Activated T-helper 9 cell treated with anti-CD3 and anti-CD28 coated beads, Interleukin-2, amount 50 U/mL, for 16 hours (primary cell): Measurements from ENCODE around the gene CBARP.

Source experiments
- DNase-seq: peaks from one replicate; pipeline ENCODE4 v3.0.0-alpha.2; 2020; ENCODE audit warnings: low read depth

Gene CBARP

DNA sequence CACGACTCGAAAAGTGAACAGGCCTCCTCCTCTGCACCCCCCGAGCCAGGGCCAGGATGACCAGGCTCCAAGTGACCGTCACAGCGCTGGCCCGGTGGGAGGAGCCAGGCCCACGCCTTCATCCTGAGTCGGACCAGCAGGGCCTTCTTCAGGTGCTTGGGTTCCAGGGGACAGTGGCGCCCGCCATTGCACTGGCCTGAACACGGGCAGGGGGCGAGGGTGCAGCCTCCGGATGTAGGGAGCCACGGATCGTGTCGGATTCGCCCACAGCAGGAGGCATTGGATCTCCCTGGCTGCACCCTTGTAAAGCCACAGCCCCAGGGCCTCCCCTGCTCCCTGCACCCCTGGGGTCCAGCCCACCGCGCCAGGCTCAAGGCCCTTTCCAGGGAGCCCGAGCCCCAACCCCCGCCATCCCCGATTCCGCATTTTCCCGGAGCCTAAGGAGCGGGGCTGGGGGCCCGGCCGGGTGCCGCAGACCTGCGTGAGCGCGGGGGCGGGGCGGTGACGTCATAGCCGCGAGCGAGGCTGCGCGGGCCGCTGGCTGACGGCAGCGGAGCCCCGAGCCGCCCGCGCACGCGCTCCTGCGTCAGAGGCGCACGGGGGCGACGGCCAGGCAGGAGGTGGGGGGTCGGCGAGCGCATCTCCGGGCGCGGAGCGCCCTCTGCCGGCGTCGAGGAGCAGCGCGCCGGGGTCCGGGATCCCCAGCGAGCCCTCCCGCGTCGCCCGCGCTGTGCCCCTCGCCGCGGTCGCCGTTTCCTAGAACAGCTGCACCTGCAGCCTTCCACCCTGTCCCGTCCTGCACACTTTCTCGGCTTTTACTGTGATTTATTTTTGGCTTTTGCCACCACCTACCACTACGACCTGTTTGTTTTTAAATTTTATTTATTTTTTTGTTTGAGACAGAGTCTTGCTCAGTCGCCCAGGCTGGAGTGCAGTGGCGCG is 2.3 kb upstream of the CBARP start:
- peak; percentile 98 for DNase-seq

- no peak for DNase-seq
Measured at GRCh38 chr19:1239420-1239795, 1.6 kb upstream of the CBARP start.

- no peak for DNase-seq
Measured at GRCh38 chr19:1238369-1239303, 831 bp upstream of the CBARP start.

DNA sequence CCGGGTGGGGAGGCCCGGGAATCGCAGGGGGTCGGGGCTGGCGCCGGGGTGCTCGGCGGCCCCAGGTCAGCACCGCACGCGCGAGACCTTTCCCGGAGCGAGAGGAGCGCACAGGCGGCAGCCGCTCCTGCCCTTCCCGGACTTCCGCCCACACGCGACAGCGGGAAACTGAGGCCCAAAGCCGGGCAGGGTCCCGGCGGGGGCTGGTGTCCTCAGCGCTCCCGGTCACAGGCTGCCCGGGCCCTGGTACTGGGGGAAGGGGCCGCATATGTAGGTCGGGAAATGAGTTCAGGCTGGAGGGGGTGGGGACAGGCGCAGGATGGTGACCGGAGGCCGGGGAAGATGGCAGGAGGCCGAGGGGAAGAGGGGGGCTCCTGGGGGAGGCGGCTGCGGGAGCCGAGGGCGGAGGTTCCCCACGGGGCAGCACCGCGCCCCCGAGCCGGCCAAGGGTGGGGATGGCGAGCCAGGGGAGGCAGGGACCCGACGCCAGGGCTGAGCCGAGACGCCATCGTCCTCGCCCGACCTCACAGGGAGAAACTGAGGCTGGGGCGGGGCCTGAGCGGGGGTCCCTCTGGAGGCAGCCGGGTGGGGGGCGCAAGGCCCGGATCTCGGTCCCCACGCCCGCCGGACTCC is 662 bp downstream of the CBARP start:
- DNase-seq, result no peak

DNA sequence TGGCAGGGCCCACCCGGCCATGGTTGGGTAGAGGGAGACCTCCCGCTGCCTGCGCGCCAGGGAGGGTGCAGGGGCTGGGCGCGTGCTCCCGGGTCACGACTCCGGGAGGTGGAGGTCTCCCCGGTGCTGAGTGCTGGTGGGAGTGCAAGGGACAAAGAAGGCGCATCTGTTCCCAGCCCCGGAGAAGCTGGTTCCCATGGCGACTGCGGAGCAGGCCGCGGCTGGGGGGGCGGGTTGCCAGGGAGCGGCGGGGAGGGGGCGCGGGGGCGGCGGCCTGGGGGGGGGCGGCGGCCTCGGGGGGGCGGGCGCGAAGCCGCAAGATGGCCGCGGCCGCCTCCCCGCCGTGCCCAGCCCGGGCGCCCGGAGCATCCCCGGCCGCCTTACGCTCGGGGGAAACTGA is 1.2 kb downstream of the CBARP start:
- DNase-seq, result no peak

DNA sequence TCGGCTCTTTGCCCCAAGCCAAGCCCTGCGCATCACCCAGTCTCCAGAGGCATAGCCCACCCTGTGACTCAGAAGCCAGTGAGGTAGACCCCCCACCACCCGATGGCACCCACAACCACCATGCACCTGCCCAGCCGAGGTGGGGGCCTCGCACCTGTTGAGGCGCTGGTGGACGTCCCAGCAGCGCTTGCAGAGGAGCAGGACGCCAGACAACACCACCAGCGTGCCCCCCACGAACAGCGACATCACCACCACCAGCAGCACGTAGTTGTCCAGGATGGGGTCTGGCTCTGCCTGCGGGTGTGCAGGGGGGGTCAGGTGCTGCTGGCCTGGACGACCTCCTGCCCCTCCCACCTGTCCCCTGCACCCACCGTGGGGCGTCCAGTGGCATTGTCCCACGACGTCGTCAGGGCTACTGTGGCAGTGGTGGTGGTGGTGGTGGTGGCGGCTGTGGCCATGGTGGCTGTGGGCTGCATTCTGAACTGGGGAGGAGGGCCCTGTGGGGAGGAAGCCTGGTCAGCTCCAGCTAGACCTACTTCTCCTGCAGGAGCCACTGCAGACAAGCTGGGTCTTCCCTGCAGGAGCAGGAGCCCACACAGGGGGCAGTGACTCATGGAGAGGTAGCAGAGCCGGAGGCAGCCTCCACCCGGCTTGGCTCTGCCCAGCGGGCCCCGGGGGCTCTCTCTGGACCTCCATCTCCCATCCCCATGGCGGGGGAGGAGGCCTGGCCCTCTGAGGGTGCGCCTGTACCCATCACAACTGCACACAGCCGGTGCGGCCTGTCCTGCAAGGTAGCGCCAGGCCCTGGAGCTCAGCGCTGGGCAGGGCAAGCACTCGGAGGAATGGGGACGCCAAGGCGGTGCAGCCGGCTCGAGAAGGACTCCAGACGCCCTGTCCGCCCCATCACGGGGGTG is 1.9 kb downstream of the CBARP start:
- DNase-seq, result no peak

GRCh38 chr19:1234955-1235380 is 2.8 kb downstream of the CBARP start:
- DNase-seq, result no peak

- no peak for DNase-seq
Measured at GRCh38 chr19:1234051-1234954, 3.5 kb downstream of the CBARP start.

- no peak for DNase-seq
Measured at GRCh38 chr19:1233115-1233667, 4.6 kb downstream of the CBARP start.

- no peak for DNase-seq
Measured at GRCh38 chr19:1232652-1233072, 5.1 kb downstream of the CBARP start.

- no peak for DNase-seq
Measured at GRCh38 chr19:1231729-1232637, 5.8 kb downstream of the CBARP start.

GRCh38 chr19:1230783-1231489 is 6.9 kb downstream of the CBARP start:
- no peak for DNase-seq

DNA sequence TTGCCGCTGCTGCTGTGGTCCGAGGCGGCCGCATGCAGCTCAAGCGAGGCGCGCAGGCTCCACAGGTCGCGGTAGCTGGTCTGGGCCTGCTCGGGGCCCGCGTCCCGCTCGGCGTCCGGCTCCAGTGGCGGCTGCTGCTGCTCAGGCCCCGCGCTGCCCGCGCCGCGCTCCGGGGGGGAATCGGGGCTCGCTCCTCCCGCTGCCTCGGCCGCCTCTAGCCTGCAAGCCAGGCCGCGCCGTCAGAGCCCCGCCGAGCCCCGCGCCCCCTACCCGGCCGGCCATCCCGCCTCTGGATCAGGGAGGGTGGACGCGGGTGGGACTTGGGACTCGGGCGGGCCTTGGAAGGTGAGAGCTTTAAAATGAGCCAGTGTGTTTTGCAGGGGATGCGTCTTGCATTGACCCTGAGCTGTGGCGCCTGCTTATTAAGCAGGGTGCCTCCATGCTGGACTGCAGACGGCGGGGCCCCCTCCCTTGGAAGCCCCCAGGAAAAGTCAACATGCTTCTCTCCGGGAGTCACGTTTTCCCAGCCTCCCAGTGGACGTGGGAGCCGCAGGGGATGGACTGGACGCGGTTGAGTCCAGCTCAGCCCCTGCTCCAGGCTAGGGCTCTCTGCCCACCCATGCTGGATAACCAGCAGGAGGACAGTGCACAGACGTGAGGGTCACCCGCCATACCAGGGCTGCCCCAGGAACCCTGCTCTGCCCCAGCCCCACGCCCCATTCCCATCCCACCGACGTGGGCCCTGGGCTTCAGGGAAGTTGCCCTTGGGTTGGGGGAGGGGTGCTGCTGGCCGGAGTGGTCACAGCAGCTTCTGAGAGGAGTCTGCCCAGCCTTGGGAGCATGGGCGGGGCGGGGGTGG is 7.7 kb downstream of the CBARP start:
- DNase-seq, result no peak

DNA sequence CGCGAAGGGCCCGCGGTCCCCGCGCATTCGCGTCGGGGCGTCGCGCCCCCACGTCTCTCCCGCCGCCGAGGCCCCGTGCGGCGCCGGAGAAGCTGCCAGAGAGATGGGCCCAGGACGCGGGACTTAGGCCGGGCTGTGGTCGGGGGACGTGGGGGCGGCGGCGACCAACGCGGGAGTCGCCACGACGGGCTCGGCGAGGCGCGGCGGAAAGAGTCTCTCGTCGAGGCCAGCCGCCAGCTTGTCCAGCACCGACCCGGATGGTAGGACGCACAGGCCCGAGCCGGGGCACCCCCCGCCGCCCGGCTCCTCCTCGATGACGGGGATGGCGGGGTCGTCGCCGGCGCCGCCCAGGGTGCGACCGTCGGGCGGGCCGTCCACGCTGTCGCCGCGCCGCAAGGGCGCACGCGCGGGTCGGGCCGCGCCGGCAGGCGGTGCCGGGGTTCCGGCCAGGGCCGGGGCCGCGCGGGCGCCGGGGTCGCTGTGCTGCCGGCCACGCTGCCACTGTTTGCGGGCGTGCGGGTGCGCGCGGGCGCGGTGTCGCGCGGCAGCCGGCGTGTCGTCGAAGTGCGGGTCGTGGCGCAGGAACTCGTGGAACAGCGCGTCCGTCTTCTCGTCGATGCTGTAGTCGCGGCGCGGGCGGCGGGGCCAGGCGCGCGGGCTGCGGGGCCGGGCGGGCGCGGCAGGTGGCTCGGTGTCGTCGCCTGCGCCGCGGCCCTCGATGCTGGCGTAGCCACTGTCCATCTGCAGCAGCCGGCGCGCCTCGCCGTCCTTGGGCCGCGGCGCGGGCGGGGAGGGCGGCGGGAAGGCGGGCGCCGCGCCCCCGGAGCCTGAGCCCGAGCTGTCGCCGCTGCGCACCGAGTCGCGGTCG is 8.5 kb downstream of the CBARP start:
- no peak for DNase-seq

- no peak for DNase-seq
Measured at GRCh38 chr19:1228161-1228957, 9.4 kb downstream of the CBARP start.
